Muscle of leg (tissue), 11 donors: ENCODE results near the gene SPRED2. TPM values are rescaled to one million over a fixed set of nuclear protein-coding genes. Genes with fewer than 3 reads are reported as not detected.

Experiments used
- DNase-seq: peaks from one replicate; pipeline ENCODE4 v3.0.0; 2013
- H3K27ac ChIP-seq: one replicate; pipeline ENCODE4 v1.5.1; 2013; ENCODE audit warnings: mild to moderate bottlenecking, low read length, control low read depth
- H3K27me3 ChIP-seq: one replicate; pipeline ENCODE4 v1.6.1; 2013; ENCODE audit warnings: low read length; ENCODE audit not compliant: control insufficient read depth, insufficient read depth
- H3K36me3 ChIP-seq: one replicate; pipeline ENCODE4 v1.6.1; 2013; ENCODE audit warnings: low read length; ENCODE audit not compliant: control insufficient read depth, insufficient read depth
- H3K4me1 ChIP-seq: one replicate; pipeline ENCODE4 v1.6.1; 2013; ENCODE audit warnings: low read length; ENCODE audit not compliant: control insufficient read depth, insufficient read depth
- H3K4me3 ChIP-seq: one replicate; pipeline ENCODE4 v1.5.1; 2013; ENCODE audit warnings: low read length, control low read depth
- H3K9me3 ChIP-seq: replicated peaks from 2 replicates; pipeline ENCODE4 v1.6.1; 2013; ENCODE audit warnings: low read depth, low read length; ENCODE audit not compliant: control insufficient read depth
- WGBS: methylation state at CpG from one replicate; pipeline ENCODE4 v1.1.5; 2013; ENCODE audit warnings: missing lambda C conversion rate; ENCODE audit not compliant: insufficient coverage; 5-methylcytosine and 5-hydroxymethylcytosine counted together
- polyA plus RNA-seq, 8 donors: library from polyadenylated mRNA; unstranded; fragments of 120-200 nt; gene quantifications; one replicate each; pipeline versions ENCODE4 v1.2.1 to v1.2.3, GENCODE V29; 2013; ENCODE audit warnings: inconsistent platforms in 1 of 8, low replicate concordance in 1 of 8; ENCODE audit not compliant: insufficient read length in 8 of 8, insufficient read depth in 1 of 8
- total RNA-seq: library from RNA; stranded (reverse); fragments of 120-200 nt; gene quantifications from one replicate; pipeline ENCODE4 v1.2.4, GENCODE V29; 2013

SPRED2 gene
- total and polyA plus RNA-seq, 9 donors: 10.7 to 51.3 (median 30.9) TPM

DNA sequence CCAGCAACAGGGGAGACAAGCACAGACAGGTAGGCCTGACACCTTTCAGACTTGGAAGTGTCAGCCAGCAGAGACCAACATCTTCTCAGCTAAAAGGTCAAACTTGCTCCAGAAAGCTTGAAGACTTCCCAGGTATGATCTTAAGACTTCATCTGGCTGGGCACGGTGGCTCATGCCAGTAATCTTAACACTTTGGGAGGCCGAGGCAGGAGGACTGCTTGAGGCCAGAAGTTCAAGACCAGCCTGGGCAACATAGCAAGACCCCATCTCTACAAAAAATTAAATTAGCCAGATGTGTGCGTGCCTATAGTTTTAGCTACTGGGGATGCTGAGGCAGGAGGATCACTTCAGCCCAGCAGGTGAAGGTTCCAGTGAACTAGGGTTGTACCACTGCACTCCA is 39.0 kb upstream of the SPRED2 start:
- Histone ChIP-seq H3K27me3 (no peaks in the 10 kb centered on the region), H3K36me3 (no peaks in the 10 kb centered on the region), H3K9me3 (no peaks in the 10 kb centered on the region), H3K4me1 (no peaks in the 10 kb centered on the region), H3K27ac (no peak overlapping the region), H3K4me3 (no peak overlapping the region)
- no peak for DNase-seq
- 86% methylated on average over 1 of the region's 3 CpGs for WGBS

DNA sequence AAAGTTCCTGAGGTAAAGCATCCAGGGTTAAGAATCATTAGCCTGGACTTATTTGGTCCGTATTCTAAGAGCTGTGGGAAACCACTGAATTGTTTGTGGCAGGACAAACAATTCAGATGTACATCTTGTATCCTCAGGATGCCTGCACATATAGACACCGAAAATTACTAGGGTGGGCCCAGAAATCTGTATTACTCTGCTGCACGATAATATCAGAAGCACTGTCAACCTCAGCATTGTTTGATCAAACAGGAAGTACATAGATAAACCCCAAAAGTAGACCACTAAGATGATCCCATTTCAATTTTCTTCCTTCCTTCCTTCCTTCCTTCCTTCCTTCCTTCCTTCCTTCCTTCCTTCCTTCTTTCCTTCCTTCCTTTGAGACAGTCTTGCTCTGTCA is 34.2 kb upstream of the SPRED2 start:
- H3K4me3 ChIP-seq: no peak overlapping the region
- peaks cover 14% of the 10 kb centered on the region for H3K4me1 ChIP-seq
- no peaks in the 10 kb centered on the region for H3K9me3 ChIP-seq
- H3K27ac ChIP-seq: no peak overlapping the region
- 66% methylated on average over 2 of the region's 3 CpGs for WGBS
- no peaks in the 10 kb centered on the region for H3K36me3 ChIP-seq
- no peak for DNase-seq
- no peaks in the 10 kb centered on the region for H3K27me3 ChIP-seq

DNA sequence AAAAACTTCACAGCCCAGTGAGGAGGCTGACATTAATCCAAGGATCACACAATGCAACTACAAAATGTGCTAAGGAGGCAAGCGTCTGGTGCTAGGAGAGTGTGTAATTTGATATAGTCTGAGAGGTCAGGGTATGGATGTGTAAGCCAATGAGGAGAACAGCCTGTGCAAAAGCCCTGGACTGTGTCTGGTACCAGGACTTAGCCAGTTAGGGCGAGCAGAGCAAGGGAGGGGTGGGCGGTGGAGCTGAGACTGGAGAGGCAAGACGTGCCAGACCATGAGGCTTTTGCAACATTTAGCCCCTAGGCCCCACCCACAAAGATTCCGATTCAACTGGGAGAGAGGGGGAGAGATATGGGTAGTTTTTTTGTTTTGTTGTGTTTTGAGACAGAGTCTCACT is 33.5 kb upstream of the SPRED2 start:
- no peak overlapping the region for H3K4me3 ChIP-seq
- 43% methylated on average over 3 of the region's 5 CpGs for WGBS
- H3K36me3 ChIP-seq: no peaks in the 10 kb centered on the region
- no peaks in the 10 kb centered on the region for H3K9me3 ChIP-seq
- no peak overlapping the region for H3K27ac ChIP-seq
- peaks cover 14% of the 10 kb centered on the region for H3K4me1 ChIP-seq
- DNase-seq: no peak
- no peaks in the 10 kb centered on the region for H3K27me3 ChIP-seq

- DNase-seq: peak; percentile 48
- Histone ChIP-seq H3K9me3 (no peaks in the 10 kb centered on the region), H3K27me3 (no peaks in the 10 kb centered on the region), H3K36me3 (no peaks in the 10 kb centered on the region), H3K27ac (peak overlapping the region; percentile 59), H3K4me1 (peaks cover 14% of the 10 kb centered on the region), H3K4me3 (no peak overlapping the region)
- 35% methylated on average over 3 of the region's 5 CpGs for WGBS
Observed at GRCh38 chr2:65465124-65465523, 32.7 kb upstream of the SPRED2 start.

DNA sequence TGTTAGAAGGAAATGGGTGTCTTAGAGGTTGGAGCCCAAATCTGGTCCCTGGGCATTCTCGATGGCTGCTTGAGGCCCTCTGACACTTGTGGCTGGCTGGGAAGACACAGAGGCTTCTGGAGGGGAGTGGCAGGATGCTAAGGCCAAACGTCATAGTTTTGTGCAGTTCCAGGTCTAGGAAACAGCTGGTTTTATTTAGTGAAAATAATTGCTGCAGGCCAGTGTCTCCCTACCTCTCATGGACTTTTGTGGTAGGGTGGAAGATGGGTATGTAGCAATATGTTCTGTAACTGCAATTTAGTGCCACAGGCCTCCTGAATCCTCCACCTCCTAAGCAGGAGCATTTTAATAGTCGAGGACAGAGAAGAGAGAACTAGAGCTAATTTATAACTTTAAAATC is 32.2 kb upstream of the SPRED2 start:
- Histone ChIP-seq H3K4me3 (no peak overlapping the region), H3K27me3 (no peaks in the 10 kb centered on the region), H3K36me3 (no peaks in the 10 kb centered on the region), H3K27ac (peak overlapping the region; percentile 59), H3K4me1 (peaks cover 14% of the 10 kb centered on the region), H3K9me3 (no peaks in the 10 kb centered on the region)
- peak; percentile 77 for DNase-seq
- WGBS: 14% methylated on average over 1 of the region's 3 CpGs

DNA sequence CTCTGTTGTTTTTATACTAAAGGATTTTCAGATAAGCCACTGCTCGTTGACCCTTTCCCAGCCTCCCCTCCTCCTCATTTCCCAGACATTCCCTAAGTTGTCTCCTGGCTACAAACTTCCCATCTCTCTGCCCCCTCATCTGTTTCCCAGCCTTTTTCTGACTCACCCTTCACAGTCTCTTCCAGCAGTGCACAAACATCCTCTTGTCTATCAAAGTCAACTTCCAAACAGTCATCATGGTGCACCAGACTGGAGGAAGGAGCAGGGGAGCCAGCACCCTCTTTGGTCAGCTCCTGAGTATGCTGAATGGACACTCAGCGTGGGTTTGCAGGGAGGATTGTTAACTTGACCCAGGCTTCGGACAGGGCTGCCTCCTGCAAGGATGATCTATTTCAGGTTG is 26.6 kb upstream of the SPRED2 start:
- WGBS: 33% methylated on average over 1 of the region's 3 CpGs

DNA sequence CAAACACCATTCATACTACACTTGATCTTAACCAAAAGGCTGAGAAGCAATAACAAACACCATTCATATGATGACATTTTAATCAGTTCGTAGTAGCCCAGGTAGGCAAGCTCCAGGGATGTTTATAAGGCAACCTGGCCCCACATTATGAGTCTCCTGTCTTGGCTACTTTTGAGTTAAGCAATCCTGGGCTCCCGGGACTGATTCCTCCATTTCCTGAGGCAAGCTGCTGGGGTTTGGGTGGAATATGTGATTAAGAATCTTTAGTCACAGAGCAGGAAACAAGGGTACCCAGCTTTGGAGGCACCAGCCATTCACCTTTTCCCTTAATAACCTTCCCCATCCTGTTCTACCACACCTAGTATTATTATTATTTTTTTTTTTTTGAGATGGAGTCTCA is 24.5 kb upstream of the SPRED2 start:
- no peaks in the 10 kb centered on the region for H3K36me3 ChIP-seq
- 86% methylated on average over 1 of the region's 2 CpGs for WGBS
- no peak for DNase-seq
- no peaks in the 10 kb centered on the region for H3K4me1 ChIP-seq
- H3K4me3 ChIP-seq: no peak overlapping the region
- no peaks in the 10 kb centered on the region for H3K9me3 ChIP-seq
- no peak overlapping the region for H3K27ac ChIP-seq
- no peaks in the 10 kb centered on the region for H3K27me3 ChIP-seq

More for the DNA sequence above, 26.6 kb upstream of the SPRED2 start:
- H3K4me3 ChIP-seq: no peak overlapping the region
- H3K4me1 ChIP-seq: no peaks in the 10 kb centered on the region
- no peaks in the 10 kb centered on the region for H3K36me3 ChIP-seq
- H3K9me3 ChIP-seq: no peaks in the 10 kb centered on the region
- no peaks in the 10 kb centered on the region for H3K27me3 ChIP-seq
- H3K27ac ChIP-seq: no peak overlapping the region
- no peak for DNase-seq

DNA sequence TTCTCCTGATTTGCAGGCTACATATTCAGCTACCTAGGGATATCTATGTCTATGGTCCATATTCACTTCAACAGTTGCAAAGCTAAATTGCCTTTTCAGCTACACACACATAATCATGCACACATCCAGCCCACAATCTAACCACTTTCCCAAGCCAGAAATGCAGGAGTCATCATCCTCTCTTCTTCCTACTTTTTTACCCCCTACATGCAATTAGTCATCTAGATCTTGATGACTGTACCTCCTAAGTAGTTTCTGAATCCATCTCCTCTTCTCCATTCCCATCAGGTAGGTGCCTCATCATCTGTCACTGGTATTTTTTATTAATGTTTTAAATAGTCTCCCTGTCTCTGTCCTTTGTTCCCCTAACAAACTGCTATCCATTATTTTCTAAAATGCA is 23.7 kb upstream of the SPRED2 start:
- no peaks in the 10 kb centered on the region for H3K4me1 ChIP-seq
- DNase-seq: no peak
- no peaks in the 10 kb centered on the region for H3K36me3 ChIP-seq
- H3K4me3 ChIP-seq: no peak overlapping the region
- no peaks in the 10 kb centered on the region for H3K9me3 ChIP-seq
- no peak overlapping the region for H3K27ac ChIP-seq
- no peaks in the 10 kb centered on the region for H3K27me3 ChIP-seq

DNA sequence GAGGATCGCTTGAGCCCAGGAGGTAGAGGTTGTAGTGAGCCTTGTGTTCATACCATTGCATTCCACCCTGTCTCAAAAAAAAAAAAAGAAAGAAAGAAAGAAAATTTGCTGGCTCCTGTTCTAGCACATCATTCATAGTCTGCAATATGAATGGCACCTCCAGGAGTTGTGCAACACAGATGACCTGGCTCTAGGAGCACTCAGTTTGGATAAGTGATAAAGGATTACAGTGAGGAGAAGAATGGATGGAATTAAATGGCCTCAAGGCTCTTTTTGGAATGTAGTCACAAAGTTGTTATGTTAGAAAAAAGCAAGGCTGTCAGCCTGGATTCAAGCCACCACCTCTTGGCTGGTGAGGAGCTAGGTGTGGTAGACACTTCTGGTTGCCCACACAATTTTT is 21.5 kb upstream of the SPRED2 start:
- Histone ChIP-seq H3K4me1 (no peaks in the 10 kb centered on the region), H3K4me3 (no peak overlapping the region), H3K9me3 (no peaks in the 10 kb centered on the region), H3K27ac (no peak overlapping the region), H3K27me3 (no peaks in the 10 kb centered on the region), H3K36me3 (no peaks in the 10 kb centered on the region)
- no CpG with 5 or more reads among the region's 1 CpG for WGBS
- no peak for DNase-seq

DNA sequence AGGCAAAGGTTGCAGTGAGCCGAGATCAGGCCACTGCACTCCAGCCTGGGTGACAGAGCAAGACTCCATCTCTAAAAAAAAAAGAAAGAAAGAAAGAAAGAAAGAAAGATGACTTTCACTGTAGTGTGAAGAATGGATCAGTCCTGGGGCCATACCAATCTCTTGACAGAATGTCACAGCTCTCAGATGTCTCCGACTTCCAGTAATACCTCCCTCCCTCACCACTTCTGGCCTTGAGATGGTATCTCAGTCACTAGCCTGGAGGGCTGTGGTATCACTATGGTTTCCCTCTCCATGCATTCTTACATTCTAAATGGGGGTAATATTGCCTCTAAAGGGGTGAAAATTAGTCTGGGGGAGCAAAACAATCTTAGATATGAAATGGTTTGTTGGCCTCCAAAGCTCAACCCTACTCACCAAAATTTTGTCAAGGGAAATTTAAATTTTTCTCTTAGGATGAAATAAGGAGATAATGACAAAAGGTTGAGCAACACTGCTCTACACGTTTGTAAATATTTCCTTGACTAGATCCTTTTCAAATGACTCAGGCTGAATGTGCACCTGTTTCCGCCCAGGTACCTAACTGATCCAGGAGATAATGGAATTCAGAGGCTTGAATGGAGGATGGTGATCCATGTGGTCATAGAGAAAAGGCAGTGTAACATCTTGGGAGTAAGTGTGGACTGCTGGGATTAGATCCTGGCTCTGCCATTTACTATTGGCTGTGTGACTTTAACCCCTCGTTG is 19.9 kb upstream of the SPRED2 start:
- no peaks in the 10 kb centered on the region for H3K9me3 ChIP-seq
- H3K4me1 ChIP-seq: no peaks in the 10 kb centered on the region
- no peaks in the 10 kb centered on the region for H3K27me3 ChIP-seq
- 86% methylated on average over 3 of the region's 5 CpGs for WGBS
- no peak overlapping the region for H3K27ac ChIP-seq
- no peak overlapping the region for H3K4me3 ChIP-seq
- H3K36me3 ChIP-seq: no peaks in the 10 kb centered on the region
- no peak for DNase-seq

- H3K4me1 ChIP-seq: no peaks in the 10 kb centered on the region
- WGBS: no CpG with 5 or more reads among the region's 1 CpG
- no peaks in the 10 kb centered on the region for H3K27me3 ChIP-seq
- H3K36me3 ChIP-seq: no peaks in the 10 kb centered on the region
- H3K4me3 ChIP-seq: no peak overlapping the region
- H3K27ac ChIP-seq: no peak overlapping the region
- no peaks in the 10 kb centered on the region for H3K9me3 ChIP-seq
- no peak for DNase-seq
Observed at GRCh38 chr2:65450810-65451209, 18.4 kb upstream of the SPRED2 start.
